Measurements from ENCODE around the gene ZYG11B. TPM values are rescaled to one million over a fixed set of nuclear protein-coding genes. Genes with fewer than 3 reads are reported as not detected.

Gene ZYG11B
- total RNA-seq, 1 donor from 2014 or later: 39.0 TPM

- peaks cover 3% of the 10 kb centered on the region for H3K36me3 Mint-ChIP-seq (ENCODE audit: low read depth, unreplicated experiment)
- H3K27ac Mint-ChIP-seq (ENCODE audit: unreplicated experiment): no peak overlapping the region
- no peak overlapping the region for H3K4me3 Mint-ChIP-seq (ENCODE audit: unreplicated experiment)
- DNase-seq (ENCODE audit: low spot score): no peak
- no peaks in the 10 kb centered on the region for H3K27me3 Mint-ChIP-seq (ENCODE audit: unreplicated experiment)
- TF ChIP-seq, protein P1, sequence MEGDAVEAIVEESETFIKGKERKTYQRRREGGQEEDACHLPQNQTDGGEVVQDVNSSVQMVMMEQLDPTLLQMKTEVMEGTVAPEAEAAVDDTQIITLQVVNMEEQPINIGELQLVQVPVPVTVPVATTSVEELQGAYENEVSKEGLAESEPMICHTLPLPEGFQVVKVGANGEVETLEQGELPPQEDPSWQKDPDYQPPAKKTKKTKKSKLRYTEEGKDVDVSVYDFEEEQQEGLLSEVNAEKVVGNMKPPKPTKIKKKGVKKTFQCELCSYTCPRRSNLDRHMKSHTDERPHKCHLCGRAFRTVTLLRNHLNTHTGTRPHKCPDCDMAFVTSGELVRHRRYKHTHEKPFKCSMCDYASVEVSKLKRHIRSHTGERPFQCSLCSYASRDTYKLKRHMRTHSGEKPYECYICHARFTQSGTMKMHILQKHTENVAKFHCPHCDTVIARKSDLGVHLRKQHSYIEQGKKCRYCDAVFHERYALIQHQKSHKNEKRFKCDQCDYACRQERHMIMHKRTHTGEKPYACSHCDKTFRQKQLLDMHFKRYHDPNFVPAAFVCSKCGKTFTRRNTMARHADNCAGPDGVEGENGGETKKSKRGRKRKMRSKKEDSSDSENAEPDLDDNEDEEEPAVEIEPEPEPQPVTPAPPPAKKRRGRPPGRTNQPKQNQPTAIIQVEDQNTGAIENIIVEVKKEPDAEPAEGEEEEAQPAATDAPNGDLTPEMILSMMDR (IDR thresholded peaks at IDR 0.05; ENCODE audit: unreplicated experiment): no peak
- peaks cover 2% of the 10 kb centered on the region for H3K4me1 Mint-ChIP-seq (ENCODE audit: unreplicated experiment)
- no peaks in the 10 kb centered on the region for H3K9me3 Mint-ChIP-seq (ENCODE audit: unreplicated experiment)
These were observed 11.9 kb downstream of the ZYG11B start for GRCh38 chr1:52738148-52738547.

- TF ChIP-seq, protein P1 (IDR thresholded peaks at IDR 0.05; ENCODE audit: unreplicated experiment): no peak
- Mint-ChIP-seq H3K4me3 (ENCODE audit: unreplicated experiment) (no peak overlapping the region), H3K27me3 (ENCODE audit: unreplicated experiment) (no peaks in the 10 kb centered on the region), H3K36me3 (ENCODE audit: low read depth, unreplicated experiment) (peaks cover 3% of the 10 kb centered on the region), H3K4me1 (ENCODE audit: unreplicated experiment) (peaks cover 2% of the 10 kb centered on the region), H3K9me3 (ENCODE audit: unreplicated experiment) (no peaks in the 10 kb centered on the region), H3K27ac (ENCODE audit: unreplicated experiment) (no peak overlapping the region)
- DNase-seq (ENCODE audit: low spot score): no peak
These were observed 12.6 kb downstream of the ZYG11B start for GRCh38 chr1:52738893-52739292.

DNA sequence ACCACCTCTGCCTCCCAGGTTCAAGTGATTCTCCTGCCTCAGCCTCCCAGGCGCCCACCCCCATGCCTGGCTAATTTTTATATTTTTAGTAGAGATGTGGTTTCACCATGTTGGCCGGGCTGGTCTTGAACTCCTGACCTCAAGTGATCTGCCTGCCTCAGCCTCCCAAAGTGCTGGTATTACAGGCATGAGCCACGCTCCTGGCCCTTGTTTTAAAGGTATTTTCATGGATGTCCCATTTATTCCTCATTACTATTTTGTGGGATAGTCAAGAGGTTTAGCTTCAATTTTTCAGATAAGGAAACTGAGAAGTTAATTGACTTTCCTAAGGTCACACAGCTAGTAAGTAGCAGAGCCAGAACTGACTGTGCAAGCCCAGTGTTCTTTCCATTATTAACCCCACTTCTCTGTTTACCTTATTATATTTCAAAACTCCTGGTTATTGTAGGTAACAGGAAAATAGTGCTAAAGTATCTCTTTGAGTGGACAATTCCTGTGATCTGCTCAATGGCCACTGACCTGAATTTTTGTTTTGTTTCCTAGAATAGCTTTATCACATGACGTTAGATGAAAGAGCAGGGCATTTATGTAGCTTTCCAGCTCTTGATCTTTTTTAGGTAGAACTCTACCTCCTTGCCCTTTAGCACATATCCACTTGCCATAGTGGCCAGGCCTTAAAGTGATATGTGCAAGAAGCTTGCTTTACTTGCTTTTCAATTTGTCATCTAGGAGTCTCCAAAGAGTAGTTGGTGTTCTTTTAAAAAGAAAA is 13.6 kb downstream of the ZYG11B start:
- no peak for DNase-seq (ENCODE audit: low spot score)
- no peaks in the 10 kb centered on the region for H3K27me3 Mint-ChIP-seq (ENCODE audit: unreplicated experiment)
- H3K36me3 Mint-ChIP-seq (ENCODE audit: low read depth, unreplicated experiment): peaks cover 3% of the 10 kb centered on the region
- TF ChIP-seq, protein P1 (IDR thresholded peaks at IDR 0.05; ENCODE audit: unreplicated experiment): no peak
- no peak overlapping the region for H3K27ac Mint-ChIP-seq (ENCODE audit: unreplicated experiment)
- H3K4me3 Mint-ChIP-seq (ENCODE audit: unreplicated experiment): no peak overlapping the region
- peaks cover 2% of the 10 kb centered on the region for H3K4me1 Mint-ChIP-seq (ENCODE audit: unreplicated experiment)
- no peaks in the 10 kb centered on the region for H3K9me3 Mint-ChIP-seq (ENCODE audit: unreplicated experiment)

- peaks cover 3% of the 10 kb centered on the region for H3K36me3 Mint-ChIP-seq (ENCODE audit: low read depth, unreplicated experiment)
- H3K27ac Mint-ChIP-seq (ENCODE audit: unreplicated experiment): no peak overlapping the region
- no peak for DNase-seq (ENCODE audit: low spot score)
- TF ChIP-seq, protein P1 (IDR thresholded peaks at IDR 0.05; ENCODE audit: unreplicated experiment): no peak
- peaks cover 1% of the 10 kb centered on the region for H3K27me3 Mint-ChIP-seq (ENCODE audit: unreplicated experiment)
- no peak overlapping the region for H3K4me3 Mint-ChIP-seq (ENCODE audit: unreplicated experiment)
- H3K9me3 Mint-ChIP-seq (ENCODE audit: unreplicated experiment): no peaks in the 10 kb centered on the region
- peaks cover 2% of the 10 kb centered on the region for H3K4me1 Mint-ChIP-seq (ENCODE audit: unreplicated experiment)
These were observed 15.0 kb downstream of the ZYG11B start for GRCh38 chr1:52741259-52741658.

GRCh38 chr1:52746189-52746588 is 19.9 kb downstream of the ZYG11B start:
- no peak overlapping the region for H3K27ac Mint-ChIP-seq (ENCODE audit: unreplicated experiment)
- no peak overlapping the region for H3K4me3 Mint-ChIP-seq (ENCODE audit: unreplicated experiment)
- peaks cover 3% of the 10 kb centered on the region for H3K36me3 Mint-ChIP-seq (ENCODE audit: low read depth, unreplicated experiment)
- H3K4me1 Mint-ChIP-seq (ENCODE audit: unreplicated experiment): no peaks in the 10 kb centered on the region
- no peaks in the 10 kb centered on the region for H3K9me3 Mint-ChIP-seq (ENCODE audit: unreplicated experiment)
- peaks cover 1% of the 10 kb centered on the region for H3K27me3 Mint-ChIP-seq (ENCODE audit: unreplicated experiment)
- no peak for DNase-seq (ENCODE audit: low spot score)
- TF ChIP-seq, protein P1 (IDR thresholded peaks at IDR 0.05; ENCODE audit: unreplicated experiment): no peak
